ENCODE data around the gene PCDH19.
"Not testable (repeated sequence)": the region's sequence is repeated elsewhere in the genome, so short reads cannot be mapped to it uniquely, and the experiment has no call there.

PCDH19 gene, protein sequence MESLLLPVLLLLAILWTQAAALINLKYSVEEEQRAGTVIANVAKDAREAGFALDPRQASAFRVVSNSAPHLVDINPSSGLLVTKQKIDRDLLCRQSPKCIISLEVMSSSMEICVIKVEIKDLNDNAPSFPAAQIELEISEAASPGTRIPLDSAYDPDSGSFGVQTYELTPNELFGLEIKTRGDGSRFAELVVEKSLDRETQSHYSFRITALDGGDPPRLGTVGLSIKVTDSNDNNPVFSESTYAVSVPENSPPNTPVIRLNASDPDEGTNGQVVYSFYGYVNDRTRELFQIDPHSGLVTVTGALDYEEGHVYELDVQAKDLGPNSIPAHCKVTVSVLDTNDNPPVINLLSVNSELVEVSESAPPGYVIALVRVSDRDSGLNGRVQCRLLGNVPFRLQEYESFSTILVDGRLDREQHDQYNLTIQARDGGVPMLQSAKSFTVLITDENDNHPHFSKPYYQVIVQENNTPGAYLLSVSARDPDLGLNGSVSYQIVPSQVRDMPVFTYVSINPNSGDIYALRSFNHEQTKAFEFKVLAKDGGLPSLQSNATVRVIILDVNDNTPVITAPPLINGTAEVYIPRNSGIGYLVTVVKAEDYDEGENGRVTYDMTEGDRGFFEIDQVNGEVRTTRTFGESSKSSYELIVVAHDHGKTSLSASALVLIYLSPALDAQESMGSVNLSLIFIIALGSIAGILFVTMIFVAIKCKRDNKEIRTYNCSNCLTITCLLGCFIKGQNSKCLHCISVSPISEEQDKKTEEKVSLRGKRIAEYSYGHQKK (N-terminal part only)

DNA sequence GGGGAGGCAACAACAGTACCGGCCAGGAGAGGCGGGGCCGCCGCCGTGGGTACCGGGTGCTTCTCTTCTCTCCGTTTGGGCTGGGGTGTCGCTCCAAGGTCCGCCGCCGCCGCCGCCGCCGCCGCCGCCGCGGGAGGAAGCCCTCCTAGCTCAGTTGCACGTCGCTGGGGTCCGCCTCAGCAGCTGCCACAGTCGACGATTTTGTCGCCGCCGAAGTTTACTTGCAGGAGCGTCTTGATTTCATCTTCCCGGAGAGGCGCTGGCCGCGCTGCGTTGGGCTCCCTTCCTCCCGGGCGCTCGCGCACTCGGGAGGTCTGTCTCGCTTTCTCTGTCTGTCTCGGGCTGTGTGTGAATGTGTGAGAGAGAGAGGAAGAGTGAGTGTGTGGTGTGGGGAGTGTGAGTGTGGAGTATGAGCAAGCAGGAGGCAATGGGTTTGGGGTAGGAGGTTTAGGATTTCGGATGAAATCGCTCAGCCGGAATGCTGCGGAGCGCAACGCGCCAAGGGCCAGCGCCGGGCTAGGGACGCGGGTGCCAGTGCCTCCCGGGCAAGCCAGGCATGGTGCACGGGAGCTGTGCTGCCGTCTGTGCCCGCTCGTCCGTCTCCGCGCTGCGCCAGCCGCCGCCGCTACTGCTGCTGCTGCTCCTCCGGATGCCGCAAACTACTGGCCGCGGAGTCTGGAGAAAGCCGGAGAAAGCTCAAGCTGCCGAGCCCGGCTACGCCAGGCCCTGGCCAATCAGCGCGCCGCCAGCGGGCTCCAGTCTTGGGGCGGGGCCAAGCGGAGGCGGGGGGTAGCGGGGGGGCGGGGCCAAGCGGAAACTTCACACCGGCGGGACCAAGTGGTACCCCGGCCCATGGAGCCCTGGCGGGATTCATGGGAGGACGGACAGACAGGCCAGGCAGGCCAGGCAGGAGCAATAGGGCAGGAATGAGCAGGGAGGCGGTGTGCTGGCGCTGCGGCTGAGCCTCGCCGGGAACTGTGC, at the start of gene PCDH19:
PCDH19 (minus strand) TSS at position 664 of the 981 bp plus-strand sequence. CDS start 1,676 bp downstream, outside the sequence.
- DNase-seq, result peak in 11 of 14 donors; percentile 0 to 44 (median 14)

DNA sequence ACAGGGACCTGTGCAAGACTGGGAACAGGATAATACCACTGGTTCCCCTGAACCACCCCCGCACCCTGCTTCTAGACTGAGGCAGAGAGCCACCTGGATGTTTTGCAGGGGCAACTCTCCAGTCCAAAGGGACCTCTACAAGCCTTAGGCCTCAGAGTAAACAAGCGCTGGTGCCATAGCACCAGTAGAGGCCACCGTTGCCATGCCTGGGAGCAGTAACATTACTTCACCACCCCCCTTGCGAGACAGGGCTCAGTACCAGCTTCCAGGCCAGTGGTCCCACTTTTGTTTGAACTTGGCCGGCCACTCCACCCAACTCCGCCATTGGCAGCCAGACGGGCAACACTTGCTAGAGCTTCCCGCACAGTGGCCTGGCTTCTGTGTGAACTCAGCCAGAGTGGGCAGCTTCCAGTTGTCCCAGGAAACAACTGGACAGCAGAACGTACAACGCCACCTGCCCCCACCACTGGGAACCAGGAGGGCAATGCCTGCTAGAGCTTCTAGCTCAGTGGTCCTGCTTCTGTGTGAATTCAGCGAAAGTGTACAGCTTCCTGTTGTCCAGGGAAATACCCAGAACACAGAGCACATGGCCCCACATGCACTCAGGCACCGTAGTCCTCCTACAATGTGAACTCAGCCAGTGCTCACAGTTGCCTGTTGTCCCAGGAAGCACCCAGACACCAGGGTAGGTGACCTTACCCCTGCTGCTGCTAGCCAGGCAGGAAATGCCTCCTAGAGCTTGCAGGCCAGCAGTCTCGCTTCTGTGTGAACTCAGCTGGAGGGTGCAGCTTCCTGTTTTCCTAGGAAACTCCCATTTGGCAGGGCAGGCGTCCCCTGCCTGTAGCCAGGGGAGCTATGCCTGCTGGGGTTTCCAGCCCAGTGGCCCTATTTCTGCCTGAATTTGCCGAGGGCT, 39.9 kb upstream of the PCDH19 start:
- DNase-seq, result peak in 3 of 14 donors; percentile 0 to 3 (median 2)

DNA sequence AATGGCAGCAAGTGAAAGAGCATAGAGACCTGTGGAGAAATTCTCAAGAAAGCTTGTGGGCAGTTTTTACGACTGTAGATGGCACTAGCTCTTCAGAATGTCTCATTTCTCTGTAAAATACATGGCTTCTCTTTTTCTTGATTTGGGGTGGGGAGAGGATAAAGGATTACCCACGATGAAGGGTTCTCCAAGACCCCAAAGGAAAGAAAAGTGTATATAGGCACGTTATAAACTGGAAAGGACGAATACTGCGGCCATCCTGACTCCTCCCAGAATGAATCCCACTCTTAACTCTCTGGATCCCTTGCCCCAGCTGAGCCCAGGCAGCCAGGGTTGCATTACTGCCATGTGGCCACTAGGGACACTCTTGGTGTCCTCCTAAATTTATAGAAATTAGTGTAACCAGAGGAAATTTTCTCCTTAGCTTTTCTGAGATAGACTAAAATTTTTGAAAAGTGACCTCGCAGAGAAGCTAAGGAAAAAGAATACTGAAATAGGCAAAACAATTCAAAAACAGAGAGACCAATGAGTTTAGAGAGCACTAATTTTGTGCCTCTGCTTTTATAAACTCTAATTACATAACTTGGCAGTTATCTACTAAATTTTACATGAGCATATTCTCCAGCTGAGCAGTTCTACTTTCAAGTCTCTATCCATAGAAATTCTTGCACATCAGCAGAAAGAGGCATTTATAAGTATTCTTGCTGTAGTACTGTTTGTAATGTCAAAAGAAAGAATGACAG, 37.8 kb upstream of the PCDH19 start:
- DNase-seq, result peak in 7 of 14 donors; percentile 0 to 15 (median 8)

DNA sequence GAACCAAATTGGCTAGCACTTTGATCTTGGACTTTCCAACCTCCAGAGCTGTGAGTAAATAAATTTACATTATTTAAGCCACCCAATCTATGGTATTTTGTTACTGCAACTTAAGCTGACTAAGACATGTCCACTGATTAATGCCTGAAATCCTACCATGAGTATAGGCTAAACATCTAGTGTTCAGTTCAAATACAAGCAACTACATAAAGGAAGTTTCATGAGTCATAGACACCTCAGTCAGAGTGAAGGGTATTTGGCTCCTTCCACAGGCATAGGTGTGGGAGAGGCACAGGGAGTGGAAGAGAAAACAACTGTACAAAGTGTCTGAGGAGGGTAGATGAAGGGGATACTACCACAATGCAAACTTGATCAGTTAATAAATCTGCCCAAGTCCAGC, 35.5 kb upstream of the PCDH19 start:
- no peak for DNase-seq

DNA sequence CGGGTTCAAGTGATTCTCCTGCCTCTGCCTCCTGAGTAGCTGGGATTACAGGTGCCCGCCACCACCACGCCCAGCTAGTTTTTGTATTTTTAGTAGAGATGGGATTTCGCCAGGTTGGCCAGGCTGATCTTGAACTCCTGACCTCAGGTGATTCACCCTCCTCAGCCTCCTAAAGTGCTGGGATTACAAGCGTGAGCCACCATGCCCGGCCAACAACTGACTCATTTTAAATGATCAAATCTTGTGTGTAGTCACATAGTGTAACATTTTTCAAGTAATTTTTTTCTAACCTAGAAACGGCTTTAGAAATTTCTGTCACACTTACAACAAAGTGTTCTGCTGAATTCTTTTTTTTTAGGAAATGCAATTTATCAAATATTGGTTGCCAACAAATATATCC, 31.2 kb upstream of the PCDH19 start:
- not testable (repeated sequence) for DNase-seq

DNA sequence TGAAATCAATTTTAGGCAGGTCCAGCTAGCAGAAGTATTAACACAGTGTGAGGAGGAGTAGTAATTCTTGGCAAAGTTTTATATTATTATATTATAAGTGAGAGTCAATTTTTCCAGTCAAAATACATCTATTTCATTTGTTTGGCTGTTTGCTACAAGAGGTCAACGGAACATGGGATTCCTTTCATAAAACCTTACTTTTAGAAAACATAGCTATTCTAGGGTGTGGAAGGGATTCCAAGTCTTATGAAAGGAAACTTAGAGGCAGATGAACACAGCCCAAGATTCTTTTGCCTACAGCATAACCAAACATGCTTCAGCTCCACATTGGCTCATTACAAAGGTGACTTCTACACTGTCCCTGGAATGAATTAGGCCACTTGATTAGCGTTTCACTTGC, 29.9 kb upstream of the PCDH19 start:
- no peak for DNase-seq

DNA sequence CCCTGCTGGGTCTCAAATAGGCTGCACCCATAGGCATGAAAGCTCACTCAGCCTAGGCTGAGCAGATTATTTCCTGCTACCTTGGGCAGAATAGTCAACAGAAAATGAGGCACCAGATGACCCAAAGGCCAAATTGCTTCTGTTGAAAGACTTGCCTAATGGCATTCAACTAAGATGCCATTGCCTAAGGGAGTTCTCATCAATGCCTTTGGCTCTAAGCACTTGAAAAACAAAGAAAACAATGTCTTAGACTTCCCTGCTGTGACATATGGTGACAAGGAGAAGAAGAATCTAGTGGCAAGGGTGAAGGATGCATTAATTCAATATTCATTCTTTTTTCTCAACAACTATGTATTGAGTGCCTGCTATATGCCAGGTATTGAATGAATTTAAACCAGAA, 25.7 kb upstream of the PCDH19 start:
- DNase-seq, result no peak

DNA sequence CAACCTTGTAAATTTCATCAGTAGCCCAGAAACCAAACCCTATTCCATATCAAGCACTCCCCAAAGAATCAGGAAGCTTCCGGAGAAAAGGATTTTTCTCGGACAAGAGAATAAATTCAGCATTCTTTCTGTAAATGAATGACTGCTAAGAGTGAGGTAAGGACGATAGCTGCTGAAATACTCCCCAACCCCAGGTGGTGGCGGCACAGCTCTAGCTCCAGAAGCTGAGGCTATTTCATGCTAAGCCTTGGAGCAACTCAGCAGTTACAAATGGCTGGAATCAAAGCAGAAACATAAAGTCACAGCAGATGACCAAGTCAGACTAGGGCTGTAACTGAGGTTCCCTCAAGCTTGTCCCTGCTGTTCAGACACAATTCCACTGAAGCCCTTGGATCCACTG, 13.9 kb upstream of the PCDH19 start:
- no peak for DNase-seq

DNA sequence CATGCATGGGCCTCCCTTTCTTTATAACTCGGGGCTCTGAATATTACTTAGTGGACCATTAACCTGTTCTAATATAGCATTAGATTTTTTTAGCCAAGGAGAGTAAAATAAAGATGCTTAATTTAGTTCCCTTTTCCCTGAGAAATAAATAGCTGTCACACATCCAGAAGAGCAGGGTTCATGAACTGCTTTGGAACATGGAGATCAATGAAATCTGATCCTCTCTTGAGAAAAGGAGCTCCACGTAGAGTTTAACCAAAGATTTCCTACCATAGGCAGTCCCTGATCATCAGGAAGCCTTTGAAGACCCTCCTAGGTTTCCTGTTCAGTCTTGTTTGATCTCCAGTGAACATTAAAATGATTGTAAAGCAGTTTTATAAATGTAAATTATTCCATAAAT, 8.5 kb upstream of the PCDH19 start:
- no peak for DNase-seq

DNA sequence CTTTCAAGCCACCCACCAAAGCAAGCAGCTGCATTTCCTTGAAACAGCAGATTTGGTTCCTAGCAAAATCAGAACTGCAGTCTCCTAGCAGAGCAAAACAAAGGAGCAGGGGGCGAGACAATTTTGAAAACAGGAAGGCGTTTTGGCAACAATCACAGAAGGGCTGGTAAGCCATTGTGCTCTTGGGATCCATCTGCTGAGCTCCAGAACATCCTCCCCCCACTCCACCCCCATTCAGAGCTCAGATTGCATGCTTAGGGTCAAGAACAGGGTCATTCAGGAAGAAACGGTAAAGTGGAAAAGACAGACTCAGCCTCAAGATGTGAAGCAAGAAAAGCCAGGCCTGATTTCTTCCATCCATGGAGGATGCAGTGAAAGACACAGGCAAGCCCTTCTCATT, 7.6 kb upstream of the PCDH19 start:
- DNase-seq, result no peak

DNA sequence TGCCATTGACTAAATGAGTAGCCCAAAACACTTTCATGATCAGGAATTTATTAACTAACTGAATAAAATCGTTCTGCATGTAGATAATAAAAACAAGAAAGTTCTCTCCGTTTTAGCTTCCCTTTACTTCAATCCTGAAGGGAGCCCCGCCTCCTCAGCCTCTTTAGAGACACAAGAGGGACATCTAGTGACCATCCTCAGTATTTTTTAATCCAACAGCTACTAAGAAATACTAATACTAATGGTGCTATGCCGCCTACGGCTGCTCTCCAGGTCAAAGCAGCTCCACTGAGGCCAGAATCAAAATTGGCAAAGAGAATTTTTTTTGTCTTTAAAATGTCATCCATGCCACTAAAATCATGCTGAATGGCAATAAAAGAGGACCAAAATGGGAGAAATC, 3.2 kb upstream of the PCDH19 start:
- peak in 1 of 14 donors; percentile 8 for DNase-seq

DNA sequence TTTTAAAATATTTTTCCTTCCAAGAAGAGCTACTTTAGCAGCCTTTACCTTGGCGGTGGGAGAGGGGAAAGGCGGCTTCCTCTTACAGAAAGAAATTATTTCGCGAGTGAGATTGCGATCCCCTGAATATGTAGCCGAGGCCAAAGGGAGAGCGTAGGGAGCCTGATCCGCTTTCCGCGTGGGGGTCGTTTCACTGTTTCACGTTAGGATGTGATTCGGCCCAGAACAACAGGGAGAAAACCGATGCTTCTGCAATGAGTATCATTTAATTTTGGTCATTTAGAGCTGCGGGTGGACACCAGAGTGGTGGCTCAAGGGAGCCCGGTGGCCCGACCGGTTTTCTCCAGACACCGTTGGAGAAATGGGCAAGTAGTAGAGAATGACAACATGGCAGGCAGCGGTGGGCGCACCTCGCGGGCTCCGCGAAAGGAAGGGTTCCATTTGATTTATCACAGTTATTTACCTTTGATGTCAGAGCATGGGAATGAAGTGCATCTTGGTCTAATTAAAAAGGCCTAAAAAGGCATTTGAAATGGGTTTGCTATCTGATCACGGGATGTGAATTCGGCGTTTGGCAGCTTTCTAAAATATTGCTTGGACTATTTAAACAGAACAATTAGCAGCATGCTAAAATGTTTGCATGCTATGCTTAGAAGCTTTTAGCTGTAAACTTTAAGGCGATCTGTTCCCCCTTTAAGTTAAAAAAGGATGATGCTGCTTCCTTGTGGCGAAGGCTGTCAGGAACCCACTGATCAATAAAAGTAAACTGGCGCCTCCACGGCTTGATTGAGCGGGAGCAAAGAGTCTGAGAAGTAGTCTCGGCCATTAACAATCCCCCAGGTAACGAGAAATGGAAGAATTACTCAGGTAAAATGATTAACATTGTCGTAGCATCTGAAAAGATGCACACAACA, 2.0 kb upstream of the PCDH19 start:
- no peak for DNase-seq

DNA sequence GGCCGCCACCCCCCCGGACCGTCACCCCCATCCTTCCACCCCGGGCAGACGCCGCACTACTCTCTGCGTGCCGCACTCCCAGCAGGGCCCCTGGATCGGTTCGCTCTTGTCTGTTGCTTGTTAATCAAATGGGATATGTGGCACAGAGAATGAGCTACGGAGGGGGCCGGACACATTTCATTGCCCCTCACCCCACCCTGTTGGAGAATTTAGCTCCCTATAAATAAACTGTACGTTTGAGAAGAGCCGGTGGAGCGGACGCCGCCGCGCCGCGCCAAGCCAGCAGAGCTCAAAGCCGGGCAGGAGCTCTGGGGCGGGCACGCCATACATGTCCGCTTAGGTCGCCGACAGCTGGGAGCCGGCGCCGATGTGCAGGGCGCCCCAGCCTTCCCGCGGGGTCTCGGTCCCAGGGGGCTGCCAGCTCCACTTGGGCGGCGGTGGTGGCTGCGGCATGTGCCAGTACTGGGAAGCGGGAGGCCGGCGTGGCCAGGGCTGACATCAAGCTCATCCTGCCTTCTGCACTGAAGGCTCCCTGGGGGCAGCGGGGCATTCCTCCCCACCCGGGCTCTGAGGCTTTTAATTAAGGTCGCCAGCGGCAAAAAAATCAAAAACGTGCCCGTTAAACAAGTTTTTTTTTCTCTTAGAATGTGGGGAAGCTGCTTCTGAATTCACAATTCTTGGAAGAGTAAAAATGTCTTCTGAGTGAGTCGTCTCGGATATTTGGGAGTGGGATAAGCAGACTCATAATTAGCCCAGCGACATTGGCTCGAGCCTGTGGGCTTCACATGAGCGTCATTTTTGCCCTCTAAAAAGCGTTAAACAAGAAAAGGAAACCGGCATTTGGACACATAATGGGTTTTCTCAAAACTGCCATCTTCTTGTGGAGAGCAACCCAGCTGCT, 1.1 kb upstream of the PCDH19 start:
- DNase-seq, result no peak

DNA sequence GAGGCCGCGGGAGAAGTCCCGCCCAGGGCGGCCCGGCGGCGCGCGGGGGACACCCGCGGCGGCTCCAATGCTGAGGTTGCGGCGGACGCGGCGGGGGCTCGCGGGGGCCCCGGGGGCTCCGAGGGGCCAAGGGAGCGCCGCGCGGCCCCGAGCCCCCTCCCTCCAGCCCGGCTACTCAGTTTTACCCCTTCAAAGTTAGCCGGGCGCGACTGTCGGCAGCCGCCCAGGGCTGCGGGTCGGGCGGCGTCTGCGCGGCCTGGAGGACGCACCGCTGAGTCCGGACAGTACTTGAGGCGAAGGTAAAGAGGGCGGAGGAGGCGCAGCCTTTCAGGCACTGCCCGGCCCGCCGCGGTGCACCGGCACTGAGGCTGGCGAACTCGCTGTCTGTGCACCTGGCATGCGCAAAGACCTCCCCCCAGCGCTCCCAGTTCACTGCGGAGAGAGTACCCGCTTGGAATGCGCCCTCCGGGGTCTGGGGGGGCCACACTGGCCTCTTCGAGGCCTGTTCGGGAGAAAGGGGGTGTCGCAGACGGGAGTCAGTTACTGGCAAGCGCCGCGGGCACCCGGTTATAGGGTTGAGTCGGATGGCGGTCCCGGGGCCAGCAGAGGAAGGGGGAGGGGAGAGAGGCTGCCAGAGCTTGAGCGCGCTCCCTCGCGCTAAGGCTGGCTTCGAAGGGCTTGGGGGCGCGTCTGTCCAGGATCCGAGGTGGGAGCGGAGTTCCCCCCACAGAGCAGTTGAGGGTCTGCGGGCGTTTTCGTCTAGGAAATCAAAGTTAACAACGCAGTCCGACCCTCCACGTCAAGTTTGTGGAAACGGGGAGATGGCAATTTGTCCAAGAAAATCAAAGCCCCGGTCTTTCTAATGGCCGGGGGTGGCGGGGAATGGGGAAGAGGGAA, 1.1 kb downstream of the PCDH19 start:
- no peak for DNase-seq

DNA sequence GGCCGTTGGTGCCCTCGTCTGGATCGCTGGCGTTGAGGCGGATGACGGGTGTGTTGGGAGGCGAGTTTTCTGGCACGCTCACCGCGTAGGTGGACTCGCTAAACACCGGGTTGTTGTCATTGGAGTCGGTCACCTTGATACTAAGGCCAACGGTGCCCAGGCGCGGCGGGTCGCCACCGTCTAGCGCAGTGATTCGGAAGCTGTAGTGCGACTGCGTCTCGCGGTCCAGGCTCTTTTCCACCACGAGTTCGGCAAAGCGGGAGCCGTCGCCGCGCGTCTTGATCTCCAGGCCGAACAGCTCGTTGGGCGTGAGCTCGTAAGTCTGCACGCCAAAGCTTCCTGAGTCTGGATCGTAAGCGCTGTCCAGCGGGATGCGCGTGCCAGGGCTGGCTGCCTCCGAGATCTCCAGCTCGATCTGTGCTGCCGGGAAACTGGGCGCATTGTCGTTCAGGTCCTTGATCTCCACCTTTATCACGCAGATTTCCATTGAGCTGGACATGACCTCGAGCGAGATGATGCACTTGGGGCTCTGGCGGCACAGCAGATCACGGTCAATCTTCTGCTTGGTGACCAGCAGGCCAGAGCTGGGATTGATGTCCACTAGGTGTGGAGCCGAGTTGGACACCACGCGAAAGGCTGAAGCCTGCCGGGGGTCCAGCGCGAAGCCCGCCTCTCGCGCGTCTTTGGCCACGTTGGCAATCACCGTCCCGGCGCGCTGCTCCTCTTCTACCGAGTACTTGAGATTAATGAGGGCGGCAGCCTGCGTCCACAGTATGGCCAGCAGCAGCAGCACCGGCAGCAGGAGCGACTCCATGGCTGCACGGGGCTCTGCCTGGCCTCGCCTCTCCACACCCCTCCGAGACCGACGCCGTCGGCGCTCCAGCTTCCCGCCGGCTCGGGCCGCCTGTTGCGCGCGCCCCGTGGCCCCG, 2.0 kb downstream of the PCDH19 start:
- no peak for DNase-seq

DNA sequence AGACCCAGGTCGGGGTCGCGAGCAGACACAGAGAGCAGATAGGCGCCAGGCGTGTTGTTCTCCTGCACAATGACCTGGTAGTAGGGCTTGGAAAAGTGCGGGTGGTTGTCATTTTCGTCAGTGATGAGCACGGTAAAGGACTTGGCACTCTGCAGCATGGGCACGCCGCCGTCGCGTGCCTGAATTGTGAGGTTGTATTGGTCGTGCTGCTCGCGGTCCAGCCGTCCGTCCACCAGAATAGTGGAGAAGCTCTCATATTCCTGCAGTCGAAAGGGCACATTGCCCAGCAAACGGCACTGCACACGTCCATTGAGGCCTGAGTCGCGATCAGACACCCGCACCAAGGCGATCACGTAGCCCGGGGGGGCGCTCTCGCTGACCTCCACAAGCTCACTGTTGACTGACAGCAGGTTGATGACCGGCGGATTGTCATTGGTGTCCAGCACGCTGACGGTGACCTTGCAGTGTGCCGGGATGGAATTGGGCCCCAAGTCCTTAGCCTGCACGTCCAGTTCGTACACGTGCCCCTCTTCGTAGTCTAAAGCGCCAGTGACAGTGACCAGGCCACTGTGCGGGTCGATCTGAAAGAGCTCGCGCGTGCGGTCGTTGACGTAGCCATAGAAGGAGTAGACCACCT, 2.8 kb downstream of the PCDH19 start:
- DNase-seq, result no peak
